ENCODE results near the gene RPL22.

GRCh38 chr1:6167391-6168303 lies 31.7 kb downstream of the RPL22 start:
- TF ChIP-seq ZNF670 (CRISPR knock-in tag; IDR thresholded peaks at IDR 0.05; ENCODE audit: borderline replicate concordance) (no peak), CTCF (CRISPR knock-in tag; IDR thresholded peaks at IDR 0.05) (no peak), ZNF883 (CRISPR knock-in tag; IDR thresholded peaks at IDR 0.05; ENCODE audit: not compliant biosample characterization) (no peak)
